H1 (cell line): ENCODE measurements around the gene KIF26B. TPM values are rescaled to one million over a fixed set of nuclear protein-coding genes. Genes with fewer than 3 reads are reported as not detected.

Source experiments
- CTCF ChIA-PET: fragments of 300-600 bp; sonication (Branson Sonifier 250); formaldehyde crosslinking; loops from one replicate; lab custom pipeline; 2021; ENCODE audit not compliant: partially characterized antibody; lab: Charles Lee
- POLR2A ChIA-PET: fragments of 300-600 bp; sonication (Branson Sonifier 250); formaldehyde crosslinking; loops from one replicate; lab custom pipeline; 2021; ENCODE audit warnings: inconsistent platforms; ENCODE audit not compliant: partially characterized antibody; lab: Charles Lee
- DNase-seq, 2 experiments: peaks; one replicate each; pipeline versions ENCODE4 v3.0.0 to v3.0.0-alpha.2; 2010 to 2022; ENCODE audit warnings: low spot score in 2 of 2, low read depth in 1 of 2, mixed read lengths in 1 of 2
- FAIRE-seq: peaks from 2 replicates; lab custom pipeline; 2011; peaks lifted over from hg19 to GRCh38; lab: Jason Lieb, UNC
- H2AFZ ChIP-seq: 2 replicates; pipeline ENCODE4 v1.8.1; 2012; ENCODE audit warnings: low read length, inconsistent platforms
- H2AK5ac ChIP-seq: 2 replicates; pipeline ENCODE4 v1.6.1; 2013; ENCODE audit warnings: low read depth, low read length
- H2BK120ac ChIP-seq: replicated peaks from 2 replicates; pipeline ENCODE3; 2013; ENCODE audit warnings: low read depth, low read length, inconsistent platforms
- H2BK12ac ChIP-seq: 2 replicates; pipeline ENCODE4 v1.6.1; 2013; ENCODE audit warnings: low read depth, low read length
- H2BK15ac ChIP-seq: 2 replicates; pipeline ENCODE4 v1.6.1; 2013; ENCODE audit warnings: low read length
- H2BK20ac ChIP-seq: 2 replicates; pipeline ENCODE4 v1.6.1; 2013; ENCODE audit warnings: low read length
- H2BK5ac ChIP-seq: 2 replicates; pipeline ENCODE4 v1.6.1; 2013; ENCODE audit warnings: low read depth, low read length
- H3K14ac ChIP-seq: 2 replicates; pipeline ENCODE4 v1.6.1; 2013; ENCODE audit warnings: inconsistent platforms; ENCODE audit not compliant: insufficient read length
- H3K18ac ChIP-seq: 2 replicates; pipeline ENCODE4 v1.6.1; 2013; ENCODE audit warnings: low read length; ENCODE audit errors: extremely low read depth
- H3K23ac ChIP-seq: 2 replicates; pipeline ENCODE4 v1.6.1; 2013; ENCODE audit warnings: inconsistent platforms; ENCODE audit not compliant: insufficient read length
- H3K23me2 ChIP-seq: 2 replicates; pipeline ENCODE4 v1.6.1; 2013; ENCODE audit warnings: low read depth, low read length
- H3K27ac ChIP-seq: 2 replicates; pipeline ENCODE4 v1.6.1; 2011; ENCODE audit warnings: low read depth, low read length, inconsistent platforms
- H3K27me3 ChIP-seq, 4 experiments: replicated peaks in 1 of 4; 1 replicate in 1 of 4; 2 replicates in 3 of 4; pipeline versions ENCODE4 v1.6.1 to v1.8.1; 2011 to 2013; ENCODE audit warnings: low read length in 3 of 4, mild to moderate bottlenecking in 3 of 4, inconsistent platforms in 2 of 4, mixed read lengths in 2 of 4, moderate library complexity in 1 of 4; ENCODE audit not compliant: control insufficient read depth in 3 of 4, insufficient read depth in 3 of 4; ENCODE audit errors: extremely low read depth in 1 of 4
- H3K36me3 ChIP-seq, 4 experiments: 2 replicates each; pipeline versions ENCODE4 v1.6.1 to v1.8.1; 2011 to 2013; ENCODE audit warnings: mild to moderate bottlenecking in 4 of 4, low read length in 3 of 4, moderate library complexity in 2 of 4, control low read depth in 1 of 4, inconsistent platforms in 1 of 4; ENCODE audit not compliant: insufficient read depth in 4 of 4, control insufficient read depth in 2 of 4
- H3K4ac ChIP-seq: replicated peaks from 2 replicates; pipeline ENCODE3; 2013; ENCODE audit warnings: low read length, low read depth, mixed read lengths, inconsistent platforms; ENCODE audit not compliant: insufficient read length
- H3K4me1 ChIP-seq, 4 experiments: replicated peaks in 1 of 4; 1 replicate in 1 of 4; 2 replicates in 3 of 4; pipeline versions ENCODE4 v1.6.1 to v1.8.1; 2011 to 2013; ENCODE audit warnings: low read length in 3 of 4, inconsistent platforms in 2 of 4, mixed read lengths in 1 of 4; ENCODE audit not compliant: insufficient read depth in 4 of 4, control insufficient read depth in 3 of 4
- H3K4me2 ChIP-seq, 2 experiments: 2 replicates each; pipeline versions ENCODE4 v1.6.1 to v1.8.1; 2011 to 2013; ENCODE audit warnings: low read depth in 2 of 2, low read length in 2 of 2, control low read depth in 1 of 2, inconsistent platforms in 1 of 2, mild to moderate bottlenecking in 1 of 2; ENCODE audit not compliant: insufficient read depth in 1 of 2
- H3K4me3 ChIP-seq, 4 experiments: fragments of 200-600, 300-600 bp in 1 of 4; sonication (generic), shearing (Covaris generic), sonication (Bioruptor Twin) in 1 of 4; 2 replicates each; pipeline versions ENCODE4 v1.5.1 to v1.8.1; 2011 to 2016; ENCODE audit warnings: low read length in 4 of 4, low read depth in 3 of 4, control low read depth in 2 of 4, inconsistent platforms in 2 of 4, mild to moderate bottlenecking in 2 of 4, mixed read lengths in 1 of 4, moderate library complexity in 1 of 4; ENCODE audit not compliant: insufficient read depth in 2 of 4; ENCODE audit errors: extremely low read depth in 1 of 4
- H3K56ac ChIP-seq: replicated peaks from 2 replicates; pipeline ENCODE3; 2013; ENCODE audit warnings: low read depth, mild to moderate bottlenecking, mixed read lengths, low read length, inconsistent platforms; ENCODE audit not compliant: insufficient read length
- H3K79me1 ChIP-seq: 2 replicates; pipeline ENCODE4 v1.6.1; 2013; ENCODE audit warnings: low read depth, low read length, control low read depth
- H3K79me2 ChIP-seq, 2 experiments: 2 replicates each; pipeline versions ENCODE4 v1.6.1 to v1.8.1; 2012 to 2013; ENCODE audit warnings: low read length in 2 of 2, mild to moderate bottlenecking in 2 of 2, inconsistent platforms in 1 of 2; ENCODE audit not compliant: insufficient read depth in 2 of 2, control insufficient read depth in 1 of 2
- H3K9ac ChIP-seq, 4 experiments: replicated peaks in 1 of 4; 1 replicate in 1 of 4; 2 replicates in 3 of 4; pipeline versions ENCODE4 v1.6.1 to v1.8.1; 2011 to 2013; ENCODE audit warnings: low read depth in 3 of 4, low read length in 3 of 4, control low read depth in 2 of 4, mild to moderate bottlenecking in 2 of 4, moderate library complexity in 2 of 4, inconsistent platforms in 1 of 4; ENCODE audit errors: extremely low read depth in 1 of 4
- H3K9me3 ChIP-seq, 2 experiments: 2 replicates each; pipeline versions ENCODE4 v1.6.1 to v1.8.1; 2012 to 2013; ENCODE audit warnings: mild to moderate bottlenecking in 2 of 2, moderate library complexity in 2 of 2, control low read depth in 1 of 2, inconsistent platforms in 1 of 2, low read depth in 1 of 2, low read length in 1 of 2, mixed read lengths in 1 of 2; ENCODE audit not compliant: insufficient read depth in 2 of 2
- H4K20me1 ChIP-seq, 2 experiments: replicated peaks in 1 of 2; 2 replicates each; pipeline versions ENCODE3 to v1.8.1; 2011 to 2013; ENCODE audit warnings: inconsistent platforms in 2 of 2, low read length in 2 of 2, mild to moderate bottlenecking in 1 of 2; ENCODE audit not compliant: insufficient read depth in 2 of 2, control insufficient read depth in 1 of 2
- H4K5ac ChIP-seq: 2 replicates; pipeline ENCODE4 v1.6.1; 2013; ENCODE audit warnings: low read length, low read depth, mixed read lengths, inconsistent platforms; ENCODE audit not compliant: insufficient read length
- H4K8ac ChIP-seq: 2 replicates; pipeline ENCODE4 v1.8.0; 2013; ENCODE audit warnings: mild to moderate bottlenecking, moderate library complexity, low read length, inconsistent platforms; ENCODE audit not compliant: insufficient read depth; ENCODE audit errors: extremely low read depth
- H4K91ac ChIP-seq: replicated peaks from 2 replicates; pipeline ENCODE3; 2013; ENCODE audit warnings: low read length, mixed read lengths, inconsistent platforms; ENCODE audit not compliant: insufficient read length
- CEBPB ChIP-seq: IDR thresholded peaks from 2 replicates; pipeline ENCODE4 v1.6.1; 2012; ENCODE audit warnings: low read depth, low read length
- GTF2F1 ChIP-seq: IDR thresholded peaks from 2 replicates; pipeline ENCODE4 v1.6.1; 2012; ENCODE audit warnings: low read depth, low read length, improper control_type of control experiment, borderline replicate concordance
- TCF12 ChIP-seq: IDR thresholded peaks from 2 replicates; pipeline ENCODE4 v1.6.1; 2011; ENCODE audit warnings: low read depth, mild to moderate bottlenecking, low read length
- WGBS, 2 experiments: shearing (Covaris generic) in 1 of 2; methylation state at CpG; one replicate each; pipeline versions ENCODE4 v1.1.6 to v1.1.7; 2013 to 2015; ENCODE audit warnings: low lambda C conversion rate in 2 of 2, mixed read lengths in 2 of 2, inconsistent platforms in 1 of 2, low coverage in 1 of 2, missing lambda C conversion rate in 1 of 2; ENCODE audit not compliant: insufficient replicate concordance in 2 of 2, insufficient coverage in 1 of 2, insufficient read length in 1 of 2; ENCODE audit errors: extremely low coverage in 1 of 2, missing lambda C conversion rate in 1 of 2; 5-methylcytosine and 5-hydroxymethylcytosine counted together
- polyA plus RNA-seq, 7 experiments: library from polyadenylated mRNA; depleted of rRNA in 3 of 7; stranded (reverse) in 5 of 7; unstranded in 2 of 7; fragments of >200 nt in 5 of 7; fragments of 200-250 nt in 2 of 7; gene quantifications; 1 replicate in 5 of 7; 2 replicates in 1 of 7; 4 replicates in 1 of 7; pipeline versions ENCODE4 v1.2.1 to v1.2.3, GENCODE V29; 2011 to 2013; ENCODE audit warnings: missing spikeins in 2 of 7, mixed read lengths in 2 of 7
- total RNA-seq: library from RNA; stranded (reverse); fragmentation: NEBNext Ultra II Directional; extraction: Animal tissue kit (Norgen Biotek cat#: 25700); gene quantifications from 2 replicates; pipeline ENCODE4 v1.2.1, GENCODE V29; 2021

The KIF26B gene
- total and polyA plus RNA-seq, 2 of the 8 experiments (the other 6 are each of a cell fraction or from before 2014, with no cell fraction given), result 0.06 to 0.28 TPM

- Histone ChIP-seq H3K18ac (no peak overlapping the region), H3K79me2 (no peaks in the 10 kb centered on the region), H3K9ac (no peak overlapping the region), H2BK120ac (no peak overlapping the region), H3K27ac (no peak overlapping the region), H4K5ac (no peak overlapping the region), H3K4me2 (no peak overlapping the region), H3K4me1 (no peaks in the 10 kb centered on the region; a peak in 1 of 7 replicates), H2AFZ (no peak overlapping the region), H3K23me2 (peaks cover 2% of the 10 kb centered on the region; the same call in 1 of the 2 replicates), H3K4me3 (no peak overlapping the region), H2BK15ac (no peak overlapping the region), H3K14ac (no peak overlapping the region), H3K36me3 (no peaks in the 10 kb centered on the region), H3K79me1 (no peaks in the 10 kb centered on the region), H2BK5ac (peak overlapping the region; percentile 71; the same call in 1 of the 2 replicates), H3K4ac (no peak overlapping the region), H4K20me1 (no peaks in the 10 kb centered on the region), H4K8ac (peak overlapping the region; percentile 62; the same call in 1 of the 2 replicates), H2AK5ac (no peak overlapping the region), H3K9me3 (no peaks in the 10 kb centered on the region), H3K27me3 (peaks cover 0 to 19% (median 8%) of the 10 kb centered on the region in 4 experiments; a peak in 6 of 7 replicates), H2BK12ac (no peak overlapping the region), H2BK20ac (no peak overlapping the region), H3K23ac (no peak overlapping the region), H4K91ac (no peak overlapping the region), H3K56ac (no peak overlapping the region)
- CTCF ChIA-PET, result interaction anchor here (0.6 to 1.1 kb wide), 3 partner anchors 91 to 539 kb away, joined by 3 read pairs; no protein-coding TSS in a partner anchor
- POLR2A ChIA-PET, result interaction anchor here (1.1 kb wide), 1 partner anchor 233 kb away, joined by 3 read pairs; no protein-coding TSS in a partner anchor
- 89% methylated on average over 12 of the region's 12 CpGs; no CpG with 5 or more reads in 1 of the 2 experiments for WGBS, 2 experiments
- TF ChIP-seq CEBPB, result no peak
- no peak for TF ChIP-seq GTF2F1
- TF ChIP-seq TCF12, result no peak
- DNase-seq, result no peak
- FAIRE-seq, result no peak
Measured at GRCh38 chr1:245692318-245692717, 537.5 kb downstream of the KIF26B start.
